T-helper 2 cell treated with Interferon-gamma antibody and Interleukin-4, amounts not matched to agents 5 μg/mL and 100 μg/mL, for 36 hours (primary cell): ENCODE measurements around the gene SIX1.

Experiments used
- DNase-seq: peaks from one replicate; pipeline ENCODE4 v3.0.0; 2021; ENCODE audit warnings: low spot score
- H3K27ac Mint-ChIP-seq: one replicate; pipeline ENCODE4 v1.8.0; 2021; ENCODE audit warnings: mild to moderate bottlenecking, mixed read lengths
- H3K27me3 Mint-ChIP-seq: one replicate; pipeline ENCODE4 v1.8.0; 2021; ENCODE audit warnings: low read depth, mixed read lengths
- H3K36me3 Mint-ChIP-seq: one replicate; pipeline ENCODE4 v1.8.0; 2021; ENCODE audit warnings: low read depth, mixed read lengths
- H3K4me1 Mint-ChIP-seq: one replicate; pipeline ENCODE4 v1.8.0; 2021; ENCODE audit warnings: low read depth, mixed read lengths
- H3K4me3 Mint-ChIP-seq: one replicate; pipeline ENCODE4 v1.8.0; 2022; ENCODE audit warnings: mild to moderate bottlenecking, moderate library complexity, mixed read lengths
- H3K9me3 Mint-ChIP-seq: one replicate; pipeline ENCODE4 v1.8.0; 2021; ENCODE audit warnings: mixed read lengths

The SIX1 gene

DNA sequence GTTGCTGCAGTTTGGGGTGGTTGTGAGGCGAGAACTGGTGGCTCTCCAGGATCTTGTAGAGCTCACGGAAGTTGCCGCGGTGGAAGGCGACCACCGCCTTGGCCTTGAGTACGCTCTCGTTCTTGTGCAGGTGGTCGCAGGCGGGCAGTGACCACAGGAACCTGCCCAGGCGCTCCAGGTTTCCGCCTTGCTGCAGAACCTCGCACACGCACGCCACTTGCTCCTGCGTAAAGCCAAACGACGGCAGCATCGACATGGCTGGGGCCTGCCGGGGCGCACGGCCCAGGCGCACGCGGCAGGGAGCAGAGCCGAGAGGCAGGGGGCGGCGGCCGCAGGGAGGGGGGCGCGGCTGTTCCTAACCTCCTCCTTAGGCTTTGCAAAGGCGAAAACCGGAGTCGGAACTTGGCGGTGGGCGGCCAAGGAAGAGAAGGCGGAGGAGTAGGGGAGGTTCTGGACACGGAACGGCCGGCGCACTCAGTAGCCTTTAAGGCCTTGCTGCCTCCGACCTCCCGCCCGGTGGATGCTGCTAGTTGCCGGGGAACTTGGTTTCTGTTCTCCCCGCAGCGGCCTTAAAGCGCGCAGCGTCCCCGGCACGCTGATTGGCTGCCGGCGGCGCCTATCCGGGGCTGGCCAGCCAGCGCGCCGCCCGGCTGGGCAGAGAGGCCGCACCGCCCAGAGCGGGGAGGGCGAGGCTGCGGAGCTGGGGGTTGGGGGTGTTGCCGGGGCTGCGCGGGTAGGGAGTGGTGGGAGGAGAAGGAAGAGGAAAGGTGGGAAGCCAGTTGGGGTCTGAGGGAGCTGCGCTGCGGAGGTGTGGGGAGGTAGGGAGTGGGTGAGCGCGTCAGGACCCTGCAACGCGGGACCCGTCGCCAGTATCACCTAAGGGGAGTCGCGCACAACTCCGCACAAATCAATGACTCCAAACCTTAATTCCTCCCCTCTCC lies at the start of gene SIX1:
Gene SIX1, minus strand, starts transcription at position 544 of the 941 bp plus-strand sequence. Its CDS starts 288 bp downstream, at position 256.
- H3K4me1 Mint-ChIP-seq = peaks cover 36% of the 10 kb centered on the region
- no peaks in the 10 kb centered on the region for H3K9me3 Mint-ChIP-seq
- peaks cover 92% of the 10 kb centered on the region for H3K27me3 Mint-ChIP-seq
- H3K4me3 Mint-ChIP-seq = peak within 1 kb of the TSS; percentile 67
- peak; percentile 35 for DNase-seq
- no peak within 1 kb of the TSS for H3K27ac Mint-ChIP-seq
- peaks cover 5% of the 10 kb centered on the region for H3K36me3 Mint-ChIP-seq

DNA sequence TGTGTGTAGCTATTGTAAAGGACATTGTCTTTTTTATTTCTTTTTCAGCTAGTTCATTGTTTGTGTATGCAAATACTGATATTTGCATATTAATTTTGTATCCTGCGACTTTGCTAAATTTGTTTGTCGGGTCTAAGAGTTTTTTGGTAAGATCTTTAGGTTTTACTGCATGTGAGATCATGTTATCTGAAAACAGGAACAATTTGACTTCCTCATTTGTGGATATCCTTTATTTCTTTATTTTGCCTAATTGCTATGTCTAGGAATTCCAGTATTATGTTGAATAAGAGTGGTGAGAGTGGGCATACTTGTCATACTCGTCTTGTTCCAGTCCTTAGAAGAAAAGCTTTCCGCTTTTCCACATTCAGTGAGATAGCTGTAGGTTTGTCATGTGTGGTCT lies 46.0 kb upstream of the SIX1 start:
- no peak overlapping the region for H3K27ac Mint-ChIP-seq
- H3K9me3 Mint-ChIP-seq = peaks cover 5% of the 10 kb centered on the region
- H3K36me3 Mint-ChIP-seq = no peaks in the 10 kb centered on the region
- no peaks in the 10 kb centered on the region for H3K4me1 Mint-ChIP-seq
- peaks cover 16% of the 10 kb centered on the region for H3K27me3 Mint-ChIP-seq
- H3K4me3 Mint-ChIP-seq = no peak overlapping the region
- DNase-seq = no peak

- no peaks in the 10 kb centered on the region for H3K4me1 Mint-ChIP-seq
- peaks cover 7% of the 10 kb centered on the region for H3K27me3 Mint-ChIP-seq
- DNase-seq = no peak
- no peaks in the 10 kb centered on the region for H3K9me3 Mint-ChIP-seq
- no peak overlapping the region for H3K27ac Mint-ChIP-seq
- no peak overlapping the region for H3K4me3 Mint-ChIP-seq
- no peaks in the 10 kb centered on the region for H3K36me3 Mint-ChIP-seq
Observed at GRCh38 chr14:60691383-60692113, 42.3 kb upstream of the SIX1 start.

DNA sequence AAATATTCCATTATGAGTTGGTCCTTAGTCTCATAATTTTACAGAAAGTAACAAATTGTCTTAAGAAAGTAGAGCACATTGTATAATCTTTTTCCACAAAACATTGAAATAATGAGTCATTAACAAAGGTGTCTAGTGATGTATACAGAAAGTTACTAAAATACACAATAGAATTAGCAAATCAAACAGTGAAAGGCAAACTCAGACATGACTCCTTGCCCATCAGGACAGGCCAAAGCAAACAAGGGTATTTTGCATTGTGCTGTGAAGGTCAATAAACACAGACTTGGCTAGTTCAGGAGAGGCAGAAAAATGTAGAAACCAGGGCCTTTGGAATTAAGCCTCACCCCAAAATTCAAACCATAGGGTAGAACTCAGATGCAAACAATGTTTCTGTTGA lies 37.6 kb upstream of the SIX1 start:
- no peaks in the 10 kb centered on the region for H3K36me3 Mint-ChIP-seq
- no peaks in the 10 kb centered on the region for H3K4me1 Mint-ChIP-seq
- no peak for DNase-seq
- H3K27ac Mint-ChIP-seq = no peak overlapping the region
- H3K4me3 Mint-ChIP-seq = no peak overlapping the region
- H3K27me3 Mint-ChIP-seq = no peaks in the 10 kb centered on the region
- no peaks in the 10 kb centered on the region for H3K9me3 Mint-ChIP-seq

- no peaks in the 10 kb centered on the region for H3K9me3 Mint-ChIP-seq
- DNase-seq = no peak
- peaks cover 7% of the 10 kb centered on the region for H3K27me3 Mint-ChIP-seq
- H3K4me1 Mint-ChIP-seq = no peaks in the 10 kb centered on the region
- no peak overlapping the region for H3K27ac Mint-ChIP-seq
- H3K36me3 Mint-ChIP-seq = no peaks in the 10 kb centered on the region
- no peak overlapping the region for H3K4me3 Mint-ChIP-seq
Observed at GRCh38 chr14:60684203-60684602, 34.9 kb upstream of the SIX1 start.

GRCh38 chr14:60681271-60681670 lies 32.0 kb upstream of the SIX1 start:
- no peaks in the 10 kb centered on the region for H3K36me3 Mint-ChIP-seq
- H3K4me3 Mint-ChIP-seq = no peak overlapping the region

DNA sequence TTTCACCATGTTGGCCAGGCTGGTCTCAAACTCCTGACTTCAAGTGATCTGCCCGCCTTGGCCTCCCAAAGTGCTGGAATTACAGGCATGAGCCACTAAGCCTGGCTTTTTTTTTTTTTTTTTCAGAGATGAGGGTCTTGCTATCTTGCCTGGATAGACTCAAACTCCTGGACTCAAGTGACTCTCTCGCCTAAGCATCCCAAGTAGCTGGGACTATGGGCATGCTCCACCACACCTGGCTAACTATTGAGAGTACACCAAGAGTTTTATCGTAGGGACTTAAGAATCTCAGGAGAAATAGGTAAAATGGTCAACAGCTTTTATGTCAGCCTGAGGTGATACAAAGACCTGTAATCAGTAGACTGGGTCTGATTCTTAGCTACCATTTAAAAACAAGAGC lies 31.2 kb upstream of the SIX1 start:
- Mint-ChIP-seq H3K27ac (no peak overlapping the region), H3K36me3 (no peaks in the 10 kb centered on the region), H3K4me1 (no peaks in the 10 kb centered on the region), H3K27me3 (peaks cover 7% of the 10 kb centered on the region), H3K9me3 (no peaks in the 10 kb centered on the region), H3K4me3 (no peak overlapping the region)
- no peak for DNase-seq

More at GRCh38 chr14:60681271-60681670, 32.0 kb upstream of the SIX1 start:
- Mint-ChIP-seq H3K9me3 (no peaks in the 10 kb centered on the region), H3K27me3 (peaks cover 7% of the 10 kb centered on the region), H3K27ac (no peak overlapping the region), H3K4me1 (no peaks in the 10 kb centered on the region)
- DNase-seq = no peak

GRCh38 chr14:60679566-60680258 lies 30.4 kb upstream of the SIX1 start:
- H3K27me3 Mint-ChIP-seq = peaks cover 7% of the 10 kb centered on the region
- H3K4me1 Mint-ChIP-seq = no peaks in the 10 kb centered on the region
- no peak for DNase-seq
- no peaks in the 10 kb centered on the region for H3K9me3 Mint-ChIP-seq
- no peak overlapping the region for H3K27ac Mint-ChIP-seq
- no peaks in the 10 kb centered on the region for H3K36me3 Mint-ChIP-seq
- H3K4me3 Mint-ChIP-seq = no peak overlapping the region

DNA sequence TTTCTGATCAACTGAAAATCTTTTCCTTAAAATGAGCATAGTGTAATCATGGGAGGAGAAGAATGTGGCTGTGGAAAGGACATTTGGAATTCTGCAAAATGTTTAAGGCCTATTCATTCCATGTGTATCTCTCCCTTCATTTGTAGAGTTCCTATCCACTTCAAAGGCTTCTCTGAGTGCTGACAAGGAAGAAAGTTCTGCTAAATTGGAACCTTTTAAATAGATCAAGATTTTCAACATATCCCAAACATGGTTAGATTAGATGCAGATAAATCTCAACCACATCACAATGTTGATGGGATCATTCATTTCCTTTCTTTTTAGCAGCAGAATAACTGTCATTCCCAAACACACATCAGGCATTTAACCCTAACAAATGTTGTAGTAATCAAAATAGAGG lies 28.4 kb upstream of the SIX1 start:
- H3K27me3 Mint-ChIP-seq = peaks cover 7% of the 10 kb centered on the region
- H3K27ac Mint-ChIP-seq = no peak overlapping the region
- H3K36me3 Mint-ChIP-seq = no peaks in the 10 kb centered on the region
- no peaks in the 10 kb centered on the region for H3K9me3 Mint-ChIP-seq
- no peak for DNase-seq
- H3K4me1 Mint-ChIP-seq = no peaks in the 10 kb centered on the region
- no peak overlapping the region for H3K4me3 Mint-ChIP-seq

DNA sequence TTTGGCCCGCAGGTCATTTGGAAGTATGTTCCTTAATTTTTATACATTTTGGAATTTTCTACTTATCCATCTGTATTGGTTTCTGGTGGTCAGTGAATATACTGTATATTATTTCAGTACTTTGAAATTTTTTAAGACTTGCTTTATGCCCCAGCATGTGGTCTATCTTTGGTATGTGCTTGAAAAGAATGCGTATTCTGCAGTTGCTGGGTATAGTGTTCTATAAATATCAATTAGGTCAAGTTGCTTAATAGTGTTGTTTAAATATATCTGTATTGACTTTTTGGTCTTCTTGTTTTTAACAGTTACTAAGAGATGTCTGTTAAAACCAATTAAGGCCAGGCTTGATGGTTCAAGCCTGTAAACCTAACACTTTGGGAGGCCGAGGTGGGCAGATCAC lies 21.7 kb upstream of the SIX1 start:
- no peak for DNase-seq
- Mint-ChIP-seq H3K4me3 (no peak overlapping the region), H3K4me1 (no peaks in the 10 kb centered on the region), H3K36me3 (no peaks in the 10 kb centered on the region), H3K27ac (no peak overlapping the region), H3K9me3 (no peaks in the 10 kb centered on the region), H3K27me3 (peaks cover 12% of the 10 kb centered on the region)

- DNase-seq = no peak
- Mint-ChIP-seq H3K9me3 (no peaks in the 10 kb centered on the region), H3K27me3 (peaks cover 26% of the 10 kb centered on the region), H3K27ac (no peak overlapping the region), H3K36me3 (no peaks in the 10 kb centered on the region), H3K4me3 (no peak overlapping the region), H3K4me1 (no peaks in the 10 kb centered on the region)
Observed at GRCh38 chr14:60668431-60669112, 19.3 kb upstream of the SIX1 start.

DNA sequence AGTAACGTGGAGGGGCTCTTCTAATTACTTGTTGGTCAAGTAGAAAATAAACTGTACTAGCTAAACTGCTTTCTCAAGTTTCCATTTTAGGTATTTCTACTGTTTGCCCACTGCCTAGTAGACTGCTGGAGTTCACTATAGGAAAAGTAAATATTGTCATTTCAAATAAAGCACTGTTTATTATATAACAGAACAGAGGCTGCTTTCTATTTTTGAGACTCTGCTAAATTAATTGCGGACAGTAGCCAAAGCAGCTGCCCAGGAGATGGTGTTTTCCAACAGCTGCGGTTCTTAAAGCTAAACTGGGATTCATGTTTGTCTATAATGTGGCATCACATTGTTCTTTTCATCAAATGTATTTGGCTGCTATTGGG lies 15.9 kb upstream of the SIX1 start:
- H3K4me3 Mint-ChIP-seq = no peak overlapping the region
- H3K36me3 Mint-ChIP-seq = no peaks in the 10 kb centered on the region
- DNase-seq = no peak
- peaks cover 51% of the 10 kb centered on the region for H3K27me3 Mint-ChIP-seq
- H3K4me1 Mint-ChIP-seq = peaks cover 2% of the 10 kb centered on the region
- no peaks in the 10 kb centered on the region for H3K9me3 Mint-ChIP-seq
- H3K27ac Mint-ChIP-seq = no peak overlapping the region

GRCh38 chr14:60662982-60663381 lies 13.7 kb upstream of the SIX1 start:
- Mint-ChIP-seq H3K4me1 (peaks cover 6% of the 10 kb centered on the region), H3K27ac (no peak overlapping the region), H3K27me3 (peaks cover 67% of the 10 kb centered on the region), H3K4me3 (no peak overlapping the region), H3K9me3 (no peaks in the 10 kb centered on the region), H3K36me3 (no peaks in the 10 kb centered on the region)
- DNase-seq = no peak
